Measurements from ENCODE around the gene SPINDOC.

DNA sequence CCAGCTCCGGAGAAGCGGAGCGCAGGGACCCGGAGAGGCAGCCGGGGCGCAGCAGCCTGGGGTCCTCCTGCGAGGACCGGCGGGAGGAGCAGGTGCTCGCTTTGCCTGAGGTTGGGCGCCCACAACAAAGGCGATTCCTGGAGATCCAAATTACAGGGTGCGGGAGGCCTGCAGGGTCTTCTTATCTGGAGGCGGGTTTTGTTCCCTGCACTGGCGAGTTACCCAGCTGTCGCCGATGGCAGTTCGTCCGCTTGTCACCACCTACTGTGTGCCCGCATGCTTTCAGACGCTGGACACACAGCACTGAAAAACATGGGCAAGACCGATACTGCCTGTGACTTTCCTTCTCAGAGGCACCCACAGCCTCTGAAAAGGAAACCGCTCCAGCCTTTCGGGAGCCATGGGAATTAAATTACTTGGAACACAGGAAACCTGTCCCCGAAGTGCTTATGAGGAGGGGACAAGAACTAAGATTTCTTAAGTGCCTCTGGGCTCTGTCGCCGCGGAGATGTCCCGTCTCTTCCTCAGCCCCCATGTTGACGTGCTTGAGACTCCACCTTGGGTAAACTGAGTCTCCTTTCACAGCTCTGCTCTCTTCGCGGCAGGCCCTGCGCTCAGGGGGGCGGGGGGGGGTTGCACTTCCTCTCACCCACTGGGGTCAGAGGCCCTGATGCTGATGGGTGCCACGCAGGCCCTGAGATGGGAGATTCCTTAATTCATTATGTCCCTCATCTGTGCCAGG, 43.4 kb upstream of the SPINDOC start:
- TF ChIP-seq, protein P1, sequence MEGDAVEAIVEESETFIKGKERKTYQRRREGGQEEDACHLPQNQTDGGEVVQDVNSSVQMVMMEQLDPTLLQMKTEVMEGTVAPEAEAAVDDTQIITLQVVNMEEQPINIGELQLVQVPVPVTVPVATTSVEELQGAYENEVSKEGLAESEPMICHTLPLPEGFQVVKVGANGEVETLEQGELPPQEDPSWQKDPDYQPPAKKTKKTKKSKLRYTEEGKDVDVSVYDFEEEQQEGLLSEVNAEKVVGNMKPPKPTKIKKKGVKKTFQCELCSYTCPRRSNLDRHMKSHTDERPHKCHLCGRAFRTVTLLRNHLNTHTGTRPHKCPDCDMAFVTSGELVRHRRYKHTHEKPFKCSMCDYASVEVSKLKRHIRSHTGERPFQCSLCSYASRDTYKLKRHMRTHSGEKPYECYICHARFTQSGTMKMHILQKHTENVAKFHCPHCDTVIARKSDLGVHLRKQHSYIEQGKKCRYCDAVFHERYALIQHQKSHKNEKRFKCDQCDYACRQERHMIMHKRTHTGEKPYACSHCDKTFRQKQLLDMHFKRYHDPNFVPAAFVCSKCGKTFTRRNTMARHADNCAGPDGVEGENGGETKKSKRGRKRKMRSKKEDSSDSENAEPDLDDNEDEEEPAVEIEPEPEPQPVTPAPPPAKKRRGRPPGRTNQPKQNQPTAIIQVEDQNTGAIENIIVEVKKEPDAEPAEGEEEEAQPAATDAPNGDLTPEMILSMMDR (conservative IDR thresholded peaks at IDR 0.05): no peak
- no peak for TF ChIP-seq EZH2 (IDR thresholded peaks at IDR 0.05; ENCODE audit: low read depth)
